Endothelial cell of umbilical vein (primary cell): Measurements from ENCODE around the gene KIF2C. TPM values are rescaled to one million over a fixed set of nuclear protein-coding genes. Genes with fewer than 3 reads are reported as not detected.

ENCODE experiments used
- BruUV-seq: library from RNA; stranded (reverse); fragments of 400-500 nt; replicated peaks from 2 replicates; lab custom pipeline; 2021; lab: Mats Ljungman, UMichigan
- CTCF ChIA-PET: fragments of 300-600, 350-600 bp; sonication (Branson Sonifier 250); formaldehyde crosslinking; loops from one replicate; lab custom pipeline; 2021; ENCODE audit warnings: antibody characterized with exemption, inconsistent platforms; lab: Charles Lee
- POLR2A ChIA-PET: fragments of 300-600, 350-600 bp; sonication (Branson Sonifier 250); formaldehyde crosslinking; loops from one replicate; lab custom pipeline; 2021; ENCODE audit warnings: antibody characterized with exemption, inconsistent platforms; lab: Charles Lee
- DNase-seq: peaks from one replicate; pipeline ENCODE4 v3.0.0-alpha.2; 2011; ENCODE audit warnings: low read depth, low spot score
- FAIRE-seq: peaks from 2 replicates; lab custom pipeline; 2011; peaks lifted over from hg19 to GRCh38; lab: Jason Lieb, UNC
- H2AFZ ChIP-seq: 2 replicates; pipeline ENCODE4 v1.6.0; 2012; ENCODE audit warnings: low read depth, low read length, control low read depth, inconsistent platforms
- H3K27ac ChIP-seq: 2 replicates; pipeline ENCODE4 v1.5.1; 2011; ENCODE audit warnings: low read depth, mild to moderate bottlenecking, control low read depth, low read length, moderate library complexity; ENCODE audit not compliant: insufficient read depth
- H3K27me3 ChIP-seq, 2 experiments: 2 replicates each; pipeline versions ENCODE4 v1.6.0 to v1.6.1; 2011; ENCODE audit warnings: low read length in 2 of 2, mixed read lengths in 1 of 2; ENCODE audit not compliant: control insufficient read depth in 2 of 2, insufficient read depth in 2 of 2
- H3K36me3 ChIP-seq, 2 experiments: 2 replicates in 1 of 2; 3 replicates in 1 of 2; pipeline ENCODE4 v1.5.1; 2011; ENCODE audit warnings: low read length in 2 of 2, mild to moderate bottlenecking in 1 of 2, moderate library complexity in 1 of 2; ENCODE audit not compliant: control insufficient read depth in 2 of 2, insufficient read depth in 2 of 2; ENCODE audit errors: extremely low read depth in 1 of 2
- H3K4me1 ChIP-seq: 3 replicates; pipeline ENCODE4 v1.5.1; 2011; ENCODE audit warnings: mild to moderate bottlenecking, low read length; ENCODE audit not compliant: control insufficient read depth, insufficient read depth; ENCODE audit errors: extremely low read depth
- H3K4me2 ChIP-seq: 2 replicates; pipeline ENCODE4 v1.6.1; 2011; ENCODE audit warnings: low read length, control low read depth, mixed read lengths; ENCODE audit not compliant: insufficient read depth
- H3K4me3 ChIP-seq, 3 experiments: fragments of 200-600 bp in 1 of 3; sonication (generic), shearing (Covaris generic) in 1 of 3; replicated peaks in 1 of 3; 2 replicates each; pipeline ENCODE4 v1.5.1; 2011 to 2016; ENCODE audit warnings: control low read depth in 3 of 3, low read length in 3 of 3, mild to moderate bottlenecking in 2 of 3, inconsistent platforms in 1 of 3, low read depth in 1 of 3, moderate library complexity in 1 of 3; ENCODE audit not compliant: insufficient read depth in 1 of 3
- H3K79me2 ChIP-seq: 2 replicates; pipeline ENCODE4 v1.6.0; 2012; ENCODE audit warnings: low read length, inconsistent platforms; ENCODE audit not compliant: control insufficient read depth, insufficient read depth
- H3K9ac ChIP-seq: replicated peaks from 2 replicates; pipeline ENCODE3; 2011; ENCODE audit warnings: low read length, control low read depth; ENCODE audit not compliant: insufficient read depth; ENCODE audit errors: extremely low read depth
- H3K9me1 ChIP-seq: replicated peaks from 3 replicates; pipeline ENCODE4 v1.6.0; 2011; ENCODE audit warnings: mild to moderate bottlenecking, low read length; ENCODE audit not compliant: control insufficient read depth, insufficient read depth; ENCODE audit errors: extremely low read depth
- H3K9me3 ChIP-seq: replicated peaks from 2 replicates; pipeline ENCODE4 v1.5.1; 2012; ENCODE audit warnings: low read length, inconsistent platforms; ENCODE audit not compliant: control insufficient read depth, insufficient read depth
- H4K20me1 ChIP-seq: replicated peaks from 2 replicates; pipeline ENCODE3; 2011; ENCODE audit warnings: mild to moderate bottlenecking, low read length; ENCODE audit not compliant: control insufficient read depth, insufficient read depth; ENCODE audit errors: extremely low read depth
- EZH2 ChIP-seq: IDR thresholded peaks from 2 replicates; pipeline ENCODE4 v1.6.1; 2012; ENCODE audit warnings: borderline replicate concordance, low read depth, mild to moderate bottlenecking, moderate library complexity, low read length, inconsistent platforms; ENCODE audit not compliant: severe bottlenecking
- FOS ChIP-seq: IDR thresholded peaks from 2 replicates; pipeline ENCODE4 v1.6.1; 2011; ENCODE audit warnings: mild to moderate bottlenecking, low read length, moderate library complexity, borderline replicate concordance; ENCODE audit not compliant: insufficient read depth
- GATA2 ChIP-seq: IDR thresholded peaks from 2 replicates; pipeline ENCODE4 v1.7.0; 2011; ENCODE audit warnings: low read depth, mild to moderate bottlenecking, moderate library complexity, mixed read lengths, low read length; ENCODE audit not compliant: insufficient read length, insufficient read depth
- JUN ChIP-seq: IDR thresholded peaks from 2 replicates; pipeline ENCODE4 v1.6.1; 2011; ENCODE audit warnings: borderline replicate concordance, low read depth; ENCODE audit not compliant: insufficient read length, insufficient read depth
- MAX ChIP-seq: IDR thresholded peaks from 2 replicates; pipeline ENCODE4 v1.6.1; 2011; ENCODE audit not compliant: insufficient read depth, insufficient read length
- MYC ChIP-seq: IDR thresholded peaks from one replicate; pipeline ENCODE4 v1.6.1; 2011; ENCODE audit warnings: mild to moderate bottlenecking, low read depth, low read length
- POLR2A ChIP-seq: IDR thresholded peaks from 2 replicates; pipeline ENCODE4 v1.6.1; 2012; ENCODE audit warnings: low read depth, mild to moderate bottlenecking, control low read depth, low read length
- POLR2AphosphoS5 ChIP-seq: IDR thresholded peaks from 2 replicates; pipeline ENCODE4 v1.6.1; 2012; ENCODE audit warnings: low read depth, mild to moderate bottlenecking, control low read depth, low read length, moderate library complexity; ENCODE audit not compliant: insufficient read depth
- dilution Hi-C: fragments of 300-500 bp; cut with MboI; formaldehyde crosslinking; loops from one replicate; pipeline ENCODE4 v1.15.0; 2019; ENCODE audit warnings: low sequenced_read_pairs; ENCODE audit not compliant: extremely low pct_ligation_motif_present
- intact Hi-C: fragments of 100-400 bp; cut with micrococcal nuclease; formaldehyde crosslinking; loops from one replicate; pipeline ENCODE4 v1.10.0; 2022
- polyA plus RNA-seq, 4 experiments: library from polyadenylated mRNA; depleted of rRNA in 3 of 4; stranded (reverse) in 3 of 4; unstranded in 1 of 4; fragments of >200 nt; gene quantifications; 2 replicates each; pipeline versions ENCODE4 v1.2.1 to v1.2.3, GENCODE V29; 2011 to 2012; ENCODE audit warnings: missing spikeins in 1 of 4
- total RNA-seq: library from RNA; stranded (reverse); gene quantifications from 2 replicates; pipeline ENCODE4 v1.2.3, GENCODE V29; 2021
- TF ChIP-seq, protein P1 (sequence below), 2 donors: IDR thresholded peaks; 1 replicate in 1 of 2; 2 replicates in 1 of 2; pipeline ENCODE4 v1.5.1; 2011; ENCODE audit warnings: low read length in 2 of 2, mild to moderate bottlenecking in 2 of 2, moderate library complexity in 2 of 2, control low read depth in 1 of 2, inconsistent platforms in 1 of 2, low read depth in 1 of 2; ENCODE audit not compliant: insufficient read depth in 1 of 2; ENCODE audit errors: extremely low read depth in 1 of 2

The KIF2C gene
- total and polyA plus RNA-seq, 2 donors (not counting 3 experiments of a cell fraction or from before 2014, with no cell fraction given), result 27.1 to 53.7 TPM

GRCh38 chr1:44719318-44719717 is 20.3 kb upstream of the KIF2C start:
- H3K4me2 ChIP-seq, result no peak overlapping the region
- BruUV-seq, result no TSS peak
- ChIA-PET CTCF (interaction anchor here (0.7 kb wide), 1 partner anchor 360 kb away, joined by 3 read pairs; no protein-coding TSS in a partner anchor), POLR2A (no interaction called here)
- FAIRE-seq (no peak), DNase-seq (no peak)
- no peak overlapping the region for H3K27ac ChIP-seq
- no peaks in the 10 kb centered on the region for H3K4me1 ChIP-seq
- no peak overlapping the region for H3K4me3 ChIP-seq
- no peaks in the 10 kb centered on the region for H3K36me3 ChIP-seq
- H3K79me2 ChIP-seq, result no peaks in the 10 kb centered on the region
- H2AFZ ChIP-seq, result no peak overlapping the region
- TF ChIP-seq POLR2A (no peak), FOS (no peak), MAX (no peak), EZH2 (no peak), JUN (no peak), POLR2AphosphoS5 (no peak), MYC (no peak), GATA2 (no peak)
- TF ChIP-seq, protein P1, sequence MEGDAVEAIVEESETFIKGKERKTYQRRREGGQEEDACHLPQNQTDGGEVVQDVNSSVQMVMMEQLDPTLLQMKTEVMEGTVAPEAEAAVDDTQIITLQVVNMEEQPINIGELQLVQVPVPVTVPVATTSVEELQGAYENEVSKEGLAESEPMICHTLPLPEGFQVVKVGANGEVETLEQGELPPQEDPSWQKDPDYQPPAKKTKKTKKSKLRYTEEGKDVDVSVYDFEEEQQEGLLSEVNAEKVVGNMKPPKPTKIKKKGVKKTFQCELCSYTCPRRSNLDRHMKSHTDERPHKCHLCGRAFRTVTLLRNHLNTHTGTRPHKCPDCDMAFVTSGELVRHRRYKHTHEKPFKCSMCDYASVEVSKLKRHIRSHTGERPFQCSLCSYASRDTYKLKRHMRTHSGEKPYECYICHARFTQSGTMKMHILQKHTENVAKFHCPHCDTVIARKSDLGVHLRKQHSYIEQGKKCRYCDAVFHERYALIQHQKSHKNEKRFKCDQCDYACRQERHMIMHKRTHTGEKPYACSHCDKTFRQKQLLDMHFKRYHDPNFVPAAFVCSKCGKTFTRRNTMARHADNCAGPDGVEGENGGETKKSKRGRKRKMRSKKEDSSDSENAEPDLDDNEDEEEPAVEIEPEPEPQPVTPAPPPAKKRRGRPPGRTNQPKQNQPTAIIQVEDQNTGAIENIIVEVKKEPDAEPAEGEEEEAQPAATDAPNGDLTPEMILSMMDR (IDR thresholded peaks at IDR 0.05; ENCODE audit: extremely low read depth in 1 of 2, insufficient read depth in 1 of 2, low read depth in 1 of 2, low read length in 2 of 2), result no peak
- intact Hi-C loops, result no loop called here
- no peaks in the 10 kb centered on the region for H3K9me1 ChIP-seq
- peaks cover 3 to 4% of the 10 kb centered on the region in 2 experiments for H3K27me3 ChIP-seq
- no peaks in the 10 kb centered on the region for H4K20me1 ChIP-seq
- H3K9me3 ChIP-seq, result no peaks in the 10 kb centered on the region
- dilution Hi-C loops, result no loop called here
- H3K9ac ChIP-seq, result no peak overlapping the region
